HFF-Myc (cell line): Measurements from ENCODE around the gene ZKSCAN3.
A peak's percentile ranks its signal among the peaks of the same experiment; 100 is the strongest.

Source experiments
- DNase-seq: peaks from one replicate; pipeline ENCODE4 v3.0.0-alpha.2; 2011; ENCODE audit warnings: low read depth; ENCODE audit errors: extremely low read depth
- H3K4me3 ChIP-seq: replicated peaks from 2 replicates; pipeline ENCODE4 v1.5.1; 2011; ENCODE audit warnings: low read depth, mild to moderate bottlenecking, control low read depth, low read length
- CTCF ChIP-seq: IDR thresholded peaks from 2 replicates; pipeline ENCODE4 v1.5.1; 2012; ENCODE audit warnings: mild to moderate bottlenecking, low read depth, low read length, control low read depth; ENCODE audit errors: missing control alignments

ZKSCAN3 gene

GRCh38 chr6:28373925-28374324 lies 24.2 kb downstream of the ZKSCAN3 start:
- no peak for DNase-seq
- TF ChIP-seq CTCF, result no peak
- no peak overlapping the region for H3K4me3 ChIP-seq

- DNase-seq, result no peak
- no peak overlapping the region for H3K4me3 ChIP-seq
- no peak for TF ChIP-seq CTCF
These were observed 28.1 kb downstream of the ZKSCAN3 start for GRCh38 chr6:28377879-28378278.

GRCh38 chr6:28378644-28379043 lies 28.9 kb downstream of the ZKSCAN3 start:
- no peak overlapping the region for H3K4me3 ChIP-seq
- no peak for TF ChIP-seq CTCF
- DNase-seq, result no peak

GRCh38 chr6:28380381-28380780 lies 30.6 kb downstream of the ZKSCAN3 start:
- no peak overlapping the region for H3K4me3 ChIP-seq
- DNase-seq, result no peak
- no peak for TF ChIP-seq CTCF

- peak; percentile 30 for DNase-seq
- peak; percentile 44 for TF ChIP-seq CTCF
- H3K4me3 ChIP-seq, result peak overlapping the region; percentile 33
These were observed 33.7 kb downstream of the ZKSCAN3 start for GRCh38 chr6:28383235-28384142.

GRCh38 chr6:28384143-28384533 lies 34.4 kb downstream of the ZKSCAN3 start:
- TF ChIP-seq CTCF, result no peak
- DNase-seq, result no peak
- no peak overlapping the region for H3K4me3 ChIP-seq
